Trophoblast cell (in vitro differentiated cells and primary cell): ENCODE measurements around the gene MOB3A.

ENCODE experiments used
- DNase-seq, 2 donors: peaks; one replicate each; pipeline ENCODE4 v3.0.0-alpha.2; 2016
- H2AFZ ChIP-seq: 2 replicates; pipeline ENCODE4 v1.6.1; 2013; ENCODE audit warnings: low read length, moderate library complexity, mild to moderate bottlenecking; ENCODE audit not compliant: insufficient read depth, poor library complexity
- H2AK5ac ChIP-seq: 2 replicates; pipeline ENCODE4 v1.6.1; 2013; ENCODE audit warnings: mild to moderate bottlenecking, low read length
- H2BK120ac ChIP-seq: 2 replicates; pipeline ENCODE4 v1.6.1; 2013; ENCODE audit warnings: low read length, mild to moderate bottlenecking, moderate library complexity; ENCODE audit not compliant: insufficient read depth, poor library complexity
- H2BK12ac ChIP-seq: 2 replicates; pipeline ENCODE4 v1.6.1; 2013; ENCODE audit warnings: mild to moderate bottlenecking, low read length, moderate library complexity
- H2BK5ac ChIP-seq: 2 replicates; pipeline ENCODE4 v1.6.1; 2013; ENCODE audit warnings: low read length, low read depth, moderate library complexity, mild to moderate bottlenecking; ENCODE audit not compliant: poor library complexity
- H3K14ac ChIP-seq: 2 replicates; pipeline ENCODE4 v1.6.1; 2013; ENCODE audit warnings: mild to moderate bottlenecking, low read length
- H3K18ac ChIP-seq: 2 replicates; pipeline ENCODE4 v1.6.1; 2013; ENCODE audit warnings: mild to moderate bottlenecking, low read length
- H3K23ac ChIP-seq: 2 replicates; pipeline ENCODE4 v1.6.1; 2013; ENCODE audit warnings: low read length
- H3K27ac ChIP-seq: 2 replicates; pipeline ENCODE4 v1.5.1; 2013; ENCODE audit warnings: low read depth, mild to moderate bottlenecking, inconsistent platforms, low read length, moderate library complexity
- H3K27me3 ChIP-seq: 2 replicates; pipeline ENCODE4 v1.6.1; 2013; ENCODE audit warnings: inconsistent platforms, mild to moderate bottlenecking, low read length, moderate library complexity; ENCODE audit not compliant: insufficient read depth
- H3K36me3 ChIP-seq, 2 experiments: 1 replicate in 1 of 2; 2 replicates in 1 of 2; pipeline ENCODE4 v1.6.1; 2013; ENCODE audit warnings: low read length in 2 of 2, mild to moderate bottlenecking in 2 of 2, moderate library complexity in 1 of 2; ENCODE audit not compliant: insufficient read depth in 2 of 2, control insufficient read depth in 1 of 2
- H3K4ac ChIP-seq: 2 replicates; pipeline ENCODE4 v1.6.1; 2013; ENCODE audit warnings: low read depth, mild to moderate bottlenecking, low read length, moderate library complexity
- H3K4me1 ChIP-seq, 2 experiments: 1 replicate in 1 of 2; 2 replicates in 1 of 2; pipeline ENCODE4 v1.6.1; 2013; ENCODE audit warnings: low read length in 2 of 2, mild to moderate bottlenecking in 2 of 2, moderate library complexity in 1 of 2; ENCODE audit not compliant: insufficient read depth in 2 of 2, control insufficient read depth in 1 of 2
- H3K4me2 ChIP-seq: 2 replicates; pipeline ENCODE4 v1.6.1; 2013; ENCODE audit warnings: inconsistent platforms, mild to moderate bottlenecking, low read length, moderate library complexity
- H3K4me3 ChIP-seq: 2 replicates; pipeline ENCODE4 v1.5.1; 2013; ENCODE audit warnings: mild to moderate bottlenecking, low read depth, low read length, inconsistent platforms
- H3K79me1 ChIP-seq: one replicate; pipeline ENCODE4 v1.6.1; 2013; ENCODE audit warnings: low read length
- H3K79me2 ChIP-seq: 2 replicates; pipeline ENCODE4 v1.6.1; 2013; ENCODE audit warnings: low read length, mild to moderate bottlenecking; ENCODE audit not compliant: control insufficient read depth, insufficient read depth, poor library complexity
- H3K9ac ChIP-seq: 2 replicates; pipeline ENCODE4 v1.6.1; 2013; ENCODE audit warnings: mild to moderate bottlenecking, low read length
- H3K9me3 ChIP-seq: 2 replicates; pipeline ENCODE4 v1.6.1; 2013; ENCODE audit warnings: low read depth, mild to moderate bottlenecking, control low read depth, inconsistent platforms, low read length; ENCODE audit not compliant: insufficient read depth
- H4K12ac ChIP-seq: 2 replicates; pipeline ENCODE4 v1.6.1; 2013; ENCODE audit warnings: low read depth, mild to moderate bottlenecking, low read length, moderate library complexity
- H4K8ac ChIP-seq: 2 replicates; pipeline ENCODE4 v1.6.1; 2013; ENCODE audit warnings: low read depth, mild to moderate bottlenecking, low read length, moderate library complexity
- H4K91ac ChIP-seq: one replicate; pipeline ENCODE4 v1.6.1; 2013; ENCODE audit warnings: low read depth, mild to moderate bottlenecking, low read length, moderate library complexity
- WGBS: extraction: QIAGEN DNeasy Blood & Tissue Kit; methylation state at CpG from one replicate; pipeline ENCODE4 v1.1.7; 2013; ENCODE audit warnings: missing lambda C conversion rate; ENCODE audit not compliant: insufficient read length, insufficient coverage; ENCODE audit errors: extremely low coverage; 5-methylcytosine and 5-hydroxymethylcytosine counted together

MOB3A gene

DNA sequence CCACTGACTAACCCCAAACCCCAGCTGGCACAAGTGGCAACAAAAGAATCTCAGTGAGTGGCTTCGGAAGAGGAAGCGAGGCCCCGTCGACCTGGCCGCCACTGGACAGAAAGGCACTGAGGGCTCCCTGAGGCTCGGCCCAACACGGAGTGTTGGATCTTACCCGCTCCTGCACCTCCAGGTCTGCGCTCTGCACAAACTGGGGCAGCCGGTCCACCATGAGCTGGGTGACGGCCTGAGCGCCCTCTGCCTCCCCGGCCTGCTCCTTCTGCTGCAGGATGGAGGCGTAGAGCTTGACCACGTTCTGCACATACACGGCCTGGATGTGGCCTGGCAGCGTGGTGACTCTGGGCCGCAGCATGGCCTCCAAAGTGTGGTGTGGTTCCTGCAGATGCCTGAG, 22.3 kb upstream of the MOB3A start:
- Histone ChIP-seq H3K14ac (no peak overlapping the region), H3K9ac (no peak overlapping the region), H3K4me2 (no peak overlapping the region), H3K23ac (no peak overlapping the region), H4K91ac (no peak overlapping the region), H3K4me1 (no peaks in the 10 kb centered on the region), H3K4me3 (no peak overlapping the region), H4K8ac (no peak overlapping the region), H3K9me3 (peaks cover 2% of the 10 kb centered on the region), H3K79me1 (no peaks in the 10 kb centered on the region), H3K36me3 (peaks cover 95 to 97% of the 10 kb centered on the region in 2 experiments), H2AK5ac (no peak overlapping the region), H3K27ac (no peak overlapping the region), H2AFZ (no peak overlapping the region), H3K27me3 (no peaks in the 10 kb centered on the region), H2BK5ac (no peak overlapping the region), H4K12ac (no peak overlapping the region), H2BK120ac (no peak overlapping the region), H3K4ac (no peak overlapping the region), H3K18ac (no peak overlapping the region), H2BK12ac (no peak overlapping the region), H3K79me2 (no peaks in the 10 kb centered on the region)
- no peak for DNase-seq
- WGBS: no CpG with 5 or more reads among the region's 18 CpGs

- no peak overlapping the region for H3K14ac ChIP-seq
- no peak overlapping the region for H4K8ac ChIP-seq
- H3K23ac ChIP-seq: no peak overlapping the region
- no peaks in the 10 kb centered on the region for H3K27me3 ChIP-seq
- no peaks in the 10 kb centered on the region for H3K4me1 ChIP-seq
- no peaks in the 10 kb centered on the region for H3K79me2 ChIP-seq
- H3K4ac ChIP-seq: no peak overlapping the region
- H4K12ac ChIP-seq: no peak overlapping the region
- H2AFZ ChIP-seq: no peak overlapping the region
- no peak overlapping the region for H4K91ac ChIP-seq
- peaks cover 95% of the 10 kb centered on the region in 2 experiments for H3K36me3 ChIP-seq
- peaks cover 2% of the 10 kb centered on the region for H3K9me3 ChIP-seq
- H3K27ac ChIP-seq: no peak overlapping the region
- no CpG with 5 or more reads among the region's 27 CpGs for WGBS
- no peak for DNase-seq
- no peak overlapping the region for H2BK12ac ChIP-seq
- H3K9ac ChIP-seq: no peak overlapping the region
- H2BK5ac ChIP-seq: no peak overlapping the region
- H2AK5ac ChIP-seq: no peak overlapping the region
- H3K18ac ChIP-seq: no peak overlapping the region
- H3K79me1 ChIP-seq: no peaks in the 10 kb centered on the region
- H2BK120ac ChIP-seq: no peak overlapping the region
- no peak overlapping the region for H3K4me2 ChIP-seq
- H3K4me3 ChIP-seq: no peak overlapping the region
Measured at GRCh38 chr19:2117215-2117960, 21.3 kb upstream of the MOB3A start.

DNA sequence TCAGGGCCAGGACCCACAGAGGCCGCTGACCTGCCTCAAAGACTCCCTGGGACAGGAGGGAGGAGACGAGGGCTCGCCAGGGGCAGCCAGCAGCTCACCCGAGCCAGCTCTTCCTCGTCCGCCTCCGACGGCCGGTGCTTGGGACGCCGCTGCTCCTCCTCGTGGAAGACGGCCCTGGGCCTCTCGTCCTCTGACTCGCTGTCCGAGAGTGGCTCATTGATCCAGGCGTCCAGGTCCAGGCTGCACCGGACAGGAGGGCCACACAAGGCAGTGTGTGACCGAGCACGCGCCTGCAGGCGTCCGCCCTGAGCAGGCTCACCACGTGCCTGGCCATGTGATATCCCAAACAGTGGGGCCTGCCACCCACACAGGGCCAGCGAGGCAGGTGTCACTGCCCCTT, 20.4 kb upstream of the MOB3A start:
- no peak overlapping the region for H4K12ac ChIP-seq
- no peaks in the 10 kb centered on the region for H3K79me2 ChIP-seq
- no peak overlapping the region for H3K4me2 ChIP-seq
- no peak overlapping the region for H3K4ac ChIP-seq
- no peak overlapping the region for H3K27ac ChIP-seq
- H3K23ac ChIP-seq: no peak overlapping the region
- no peaks in the 10 kb centered on the region for H3K27me3 ChIP-seq
- H3K79me1 ChIP-seq: no peaks in the 10 kb centered on the region
- peaks cover 95% of the 10 kb centered on the region in 2 experiments for H3K36me3 ChIP-seq
- H2AFZ ChIP-seq: no peak overlapping the region
- H2BK120ac ChIP-seq: no peak overlapping the region
- peaks cover 2% of the 10 kb centered on the region for H3K9me3 ChIP-seq
- no peak overlapping the region for H2AK5ac ChIP-seq
- no peak overlapping the region for H4K91ac ChIP-seq
- WGBS: no CpG with 5 or more reads among the region's 25 CpGs
- DNase-seq: no peak
- no peak overlapping the region for H3K14ac ChIP-seq
- no peak overlapping the region for H4K8ac ChIP-seq
- H3K4me1 ChIP-seq: no peaks in the 10 kb centered on the region
- H3K4me3 ChIP-seq: no peak overlapping the region
- H2BK5ac ChIP-seq: no peak overlapping the region
- no peak overlapping the region for H2BK12ac ChIP-seq
- no peak overlapping the region for H3K9ac ChIP-seq
- no peak overlapping the region for H3K18ac ChIP-seq

DNA sequence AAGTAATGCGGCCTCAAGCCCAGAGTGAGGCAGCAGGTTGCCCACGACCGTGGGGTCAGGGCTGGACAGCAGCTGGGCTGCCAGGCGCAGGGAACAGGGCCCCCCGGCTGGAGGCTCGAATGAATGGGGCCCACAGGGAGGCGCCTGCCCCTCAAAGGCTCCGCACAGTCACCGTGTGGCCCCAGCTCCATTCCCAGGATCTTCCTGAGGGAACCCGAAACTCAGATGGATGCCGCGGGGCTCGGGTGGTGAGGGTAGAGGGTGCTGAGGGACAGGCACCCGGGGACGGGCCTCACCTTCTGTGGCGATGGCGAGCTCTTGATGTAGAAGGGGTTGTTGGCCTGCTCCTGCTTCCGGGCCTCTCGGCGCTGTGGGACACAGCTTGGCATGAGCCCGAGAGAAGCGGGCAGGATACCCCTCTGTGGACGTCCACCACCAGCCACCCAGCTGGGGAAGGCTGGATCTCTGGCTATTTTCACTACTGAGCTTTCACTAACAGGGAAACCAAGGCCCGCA, 19.8 kb upstream of the MOB3A start:
- DNase-seq: no peak
- Histone ChIP-seq H3K27me3 (no peaks in the 10 kb centered on the region), H4K12ac (no peak overlapping the region), H3K79me2 (no peaks in the 10 kb centered on the region), H4K8ac (no peak overlapping the region), H3K14ac (no peak overlapping the region), H3K4ac (no peak overlapping the region), H3K4me3 (no peak overlapping the region), H2AK5ac (no peak overlapping the region), H3K4me2 (no peak overlapping the region), H3K18ac (no peak overlapping the region), H3K79me1 (no peaks in the 10 kb centered on the region), H2AFZ (no peak overlapping the region), H2BK5ac (no peak overlapping the region), H3K27ac (no peak overlapping the region), H3K23ac (no peak overlapping the region), H3K9me3 (no peaks in the 10 kb centered on the region), H4K91ac (no peak overlapping the region), H2BK12ac (no peak overlapping the region), H3K36me3 (peaks cover 95% of the 10 kb centered on the region in 2 experiments), H2BK120ac (no peak overlapping the region), H3K9ac (no peak overlapping the region), H3K4me1 (no peaks in the 10 kb centered on the region)
- WGBS: no CpG with 5 or more reads among the region's 24 CpGs
